Naive thymus-derived CD4-positive, alpha-beta T cell (primary cell): ENCODE measurements around the gene SYNDIG1. TPM values are rescaled to one million over a fixed set of nuclear protein-coding genes. Genes with fewer than 3 reads are reported as not detected.

Experiments
- ATAC-seq: fragments of 150-1000 bp; cut with Tn5 transposase; 2 replicates; pipeline ENCODE4 v1.10.0; 2021; ENCODE audit warnings: mild to moderate bottlenecking, moderate library complexity
- CTCF ChIA-PET: fragments of 350-600 bp; sonication (Branson Sonifier 250); formaldehyde crosslinking; loops from one replicate; lab custom pipeline; 2021; ENCODE audit warnings: antibody characterized with exemption; lab: Charles Lee
- POLR2A ChIA-PET: fragments of 350-600 bp; sonication (Branson Sonifier 250); formaldehyde crosslinking; loops from one replicate; lab custom pipeline; 2021; ENCODE audit warnings: antibody characterized with exemption, inconsistent platforms; lab: Charles Lee
- DNase-seq, 9 donors: peaks; one replicate each; pipeline versions ENCODE4 v3.0.0 to v3.0.0-alpha.2; 2020 to 2022; ENCODE audit warnings: mixed read lengths in 1 of 9
- H3K27ac ChIP-seq: one replicate; pipeline ENCODE4 v1.7.0; 2013; ENCODE audit warnings: mild to moderate bottlenecking, low read depth, low read length, moderate library complexity
- H3K27me3 ChIP-seq, 2 donors: one replicate each; pipeline ENCODE4 v1.7.0; 2013; ENCODE audit warnings: low read length in 2 of 2, mild to moderate bottlenecking in 2 of 2, moderate library complexity in 2 of 2; ENCODE audit not compliant: control insufficient read depth in 2 of 2, insufficient read depth in 2 of 2
- H3K36me3 ChIP-seq, 3 experiments: 1 replicate in 2 of 3; 2 replicates in 1 of 3; pipeline ENCODE4 v1.7.0; 2013; ENCODE audit warnings: low read length in 3 of 3, mild to moderate bottlenecking in 3 of 3, moderate library complexity in 1 of 3; ENCODE audit not compliant: insufficient read depth in 3 of 3, control insufficient read depth in 2 of 3
- H3K4me1 ChIP-seq, 2 donors: one replicate each; pipeline ENCODE4 v1.7.0; 2013; ENCODE audit warnings: low read length in 2 of 2, mild to moderate bottlenecking in 2 of 2, moderate library complexity in 1 of 2; ENCODE audit not compliant: control insufficient read depth in 2 of 2, insufficient read depth in 2 of 2
- H3K4me3 ChIP-seq: 2 replicates; pipeline ENCODE4 v1.7.0; 2013; ENCODE audit warnings: mild to moderate bottlenecking, low read length
- H3K9me3 ChIP-seq, 3 experiments: 1 replicate in 2 of 3; 2 replicates in 1 of 3; pipeline ENCODE4 v1.7.0; 2013; ENCODE audit warnings: low read length in 3 of 3; ENCODE audit not compliant: control insufficient read depth in 2 of 3
- H3K27ac Mint-ChIP-seq, 9 donors: one replicate each; pipeline ENCODE4 v1.8.0; 2020 to 2022; ENCODE audit warnings: mixed read lengths in 9 of 9, mild to moderate bottlenecking in 8 of 9, moderate library complexity in 5 of 9, inconsistent platforms in 2 of 9
- H3K27me3 Mint-ChIP-seq, 5 donors: one replicate each; pipeline ENCODE4 v1.8.0; 2021 to 2022; ENCODE audit warnings: mixed read lengths in 5 of 5, mild to moderate bottlenecking in 1 of 5
- H3K36me3 Mint-ChIP-seq, 5 donors: one replicate each; pipeline ENCODE4 v1.8.0; 2020 to 2022; ENCODE audit warnings: mixed read lengths in 5 of 5, mild to moderate bottlenecking in 3 of 5, inconsistent platforms in 1 of 5
- H3K4me1 Mint-ChIP-seq, 7 donors: one replicate each; pipeline ENCODE4 v1.8.0; 2020 to 2022; ENCODE audit warnings: mixed read lengths in 7 of 7, mild to moderate bottlenecking in 3 of 7, inconsistent platforms in 1 of 7
- H3K4me3 Mint-ChIP-seq, 10 donors: one replicate each; pipeline ENCODE4 v1.8.0; 2020 to 2022; ENCODE audit warnings: mild to moderate bottlenecking in 10 of 10, mixed read lengths in 10 of 10, moderate library complexity in 6 of 10, inconsistent platforms in 2 of 10
- H3K9me3 Mint-ChIP-seq, 11 donors: one replicate each; pipeline ENCODE4 v1.8.0; 2020 to 2022; ENCODE audit warnings: mixed read lengths in 11 of 11, mild to moderate bottlenecking in 4 of 11, inconsistent platforms in 1 of 11, moderate library complexity in 1 of 11
- intact Hi-C, 2 donors: fragments of 100-400 bp; cut with micrococcal nuclease; formaldehyde crosslinking; loops; one replicate each; pipeline ENCODE4 v1.15.1; 2023
- polyA plus RNA-seq, 2 donors: library from polyadenylated mRNA; unstranded; fragments of 300-500 nt; fragmentation: Illumina TruSeq; gene quantifications; one replicate each; pipeline ENCODE4 v1.2.3, GENCODE V29; 2021
- total RNA-seq, 6 experiments: library from RNA in 5 of 6; stranded (reverse) in 5 of 6; gene quantifications; 1 replicate in 5 of 6; 2 replicates in 1 of 6; pipeline ENCODE4 v1.2.3 and lab custom pipeline; 2021 to 2026

Gene SYNDIG1
- total and polyA plus RNA-seq, 7 experiments from 2014 or later = not detected

- no peaks in the 10 kb centered on the region for H3K4me1 ChIP-seq
- DNase-seq = no peak
- no peaks in the 10 kb centered on the region for H3K36me3 ChIP-seq
- Mint-ChIP-seq H3K4me3 (no peak overlapping the region), H3K27ac (no peak overlapping the region), H3K27me3 (no peaks in the 10 kb centered on the region), H3K9me3 (no peaks in the 10 kb centered on the region), H3K4me1 (peaks cover 0 to 2% (median 0%) of the 10 kb centered on the region in 7 donors), H3K36me3 (no peaks in the 10 kb centered on the region)
- POLR2A ChIA-PET = no interaction called here
- no peak overlapping the region for H3K27ac ChIP-seq
- no peak for ATAC-seq
- no peak overlapping the region for H3K4me3 ChIP-seq
- CTCF ChIA-PET = interaction anchor here (1.0 kb wide), 1 partner anchor 88 kb away, joined by 3 read pairs; no protein-coding TSS in a partner anchor
- no peaks in the 10 kb centered on the region for H3K9me3 ChIP-seq
- intact Hi-C loops = no loop called here
- H3K27me3 ChIP-seq = no peaks in the 10 kb centered on the region
Measured at GRCh38 chr20:24495266-24495665, 25.8 kb downstream of the SYNDIG1 start.

GRCh38 chr20:24497851-24498250 lies 28.4 kb downstream of the SYNDIG1 start:
- intact Hi-C loops = no loop called here
- Histone ChIP-seq H3K4me1 (no peaks in the 10 kb centered on the region), H3K27me3 (no peaks in the 10 kb centered on the region), H3K4me3 (no peak overlapping the region), H3K9me3 (no peaks in the 10 kb centered on the region), H3K36me3 (no peaks in the 10 kb centered on the region), H3K27ac (no peak overlapping the region)
- Mint-ChIP-seq H3K27me3 (no peaks in the 10 kb centered on the region), H3K4me1 (no peaks in the 10 kb centered on the region), H3K36me3 (no peaks in the 10 kb centered on the region), H3K27ac (no peak overlapping the region), H3K4me3 (no peak overlapping the region), H3K9me3 (no peaks in the 10 kb centered on the region)
- POLR2A ChIA-PET = no interaction called here
- CTCF ChIA-PET = no interaction called here
- DNase-seq (no peak), ATAC-seq (no peak)

GRCh38 chr20:24498641-24499040 lies 29.2 kb downstream of the SYNDIG1 start:
- no peaks in the 10 kb centered on the region for H3K36me3 ChIP-seq
- intact Hi-C loops = no loop called here
- H3K4me1 Mint-ChIP-seq = no peaks in the 10 kb centered on the region
- no peak overlapping the region for H3K4me3 Mint-ChIP-seq
- no peak overlapping the region for H3K4me3 ChIP-seq
- peaks cover 0 to 7% (median 0%) of the 10 kb centered on the region in 5 donors for H3K27me3 Mint-ChIP-seq
- H3K4me1 ChIP-seq = no peaks in the 10 kb centered on the region
- no peaks in the 10 kb centered on the region for H3K27me3 ChIP-seq
- H3K9me3 ChIP-seq = no peaks in the 10 kb centered on the region
- POLR2A ChIA-PET = no interaction called here
- H3K27ac Mint-ChIP-seq = no peak overlapping the region
- no peak for DNase-seq
- ATAC-seq = no peak
- no peak overlapping the region for H3K27ac ChIP-seq
- peaks cover 0 to 2% (median 0%) of the 10 kb centered on the region in 11 donors for H3K9me3 Mint-ChIP-seq
- CTCF ChIA-PET = interaction anchor here (0.6 kb wide), 1 partner anchor 108 kb away, joined by 3 read pairs; no protein-coding TSS in a partner anchor
- H3K36me3 Mint-ChIP-seq = no peaks in the 10 kb centered on the region

- ATAC-seq (no peak), DNase-seq (no peak)
- Mint-ChIP-seq H3K27ac (no peak overlapping the region), H3K27me3 (peaks cover 0 to 9% (median 1%) of the 10 kb centered on the region in 5 donors), H3K4me1 (no peaks in the 10 kb centered on the region), H3K9me3 (peaks cover 0 to 2% (median 0%) of the 10 kb centered on the region in 11 donors), H3K4me3 (no peak overlapping the region), H3K36me3 (no peaks in the 10 kb centered on the region)
- CTCF ChIA-PET = no interaction called here
- no peaks in the 10 kb centered on the region for H3K4me1 ChIP-seq
- no peak overlapping the region for H3K4me3 ChIP-seq
- H3K36me3 ChIP-seq = no peaks in the 10 kb centered on the region
- H3K27ac ChIP-seq = no peak overlapping the region
- H3K27me3 ChIP-seq = no peaks in the 10 kb centered on the region
- intact Hi-C loops = no loop called here
- POLR2A ChIA-PET = no interaction called here
- no peaks in the 10 kb centered on the region for H3K9me3 ChIP-seq
Measured at GRCh38 chr20:24499472-24499871, 30.0 kb downstream of the SYNDIG1 start.

GRCh38 chr20:24501764-24502556 lies 32.5 kb downstream of the SYNDIG1 start:
- no peak overlapping the region for H3K27ac Mint-ChIP-seq
- ChIA-PET POLR2A (no interaction called here), CTCF (no interaction called here)
- no peaks in the 10 kb centered on the region for H3K36me3 Mint-ChIP-seq
- no peaks in the 10 kb centered on the region for H3K4me1 Mint-ChIP-seq
- no peak for DNase-seq
- Histone ChIP-seq H3K9me3 (no peaks in the 10 kb centered on the region), H3K27ac (no peak overlapping the region), H3K27me3 (no peaks in the 10 kb centered on the region), H3K4me1 (no peaks in the 10 kb centered on the region), H3K36me3 (no peaks in the 10 kb centered on the region), H3K4me3 (no peak overlapping the region)
- H3K27me3 Mint-ChIP-seq = peaks cover 0 to 19% (median 7%) of the 10 kb centered on the region in 5 donors
- ATAC-seq = no peak
- H3K4me3 Mint-ChIP-seq = no peak overlapping the region
- peaks cover 0 to 2% (median 0%) of the 10 kb centered on the region in 11 donors for H3K9me3 Mint-ChIP-seq
- intact Hi-C loops = no loop called here

GRCh38 chr20:24502661-24503060 lies 33.2 kb downstream of the SYNDIG1 start:
- Histone ChIP-seq H3K36me3 (no peaks in the 10 kb centered on the region), H3K4me1 (no peaks in the 10 kb centered on the region), H3K27me3 (no peaks in the 10 kb centered on the region), H3K4me3 (no peak overlapping the region), H3K9me3 (no peaks in the 10 kb centered on the region), H3K27ac (no peak overlapping the region)
- DNase-seq = no peak
- Mint-ChIP-seq H3K4me1 (no peaks in the 10 kb centered on the region), H3K4me3 (no peak overlapping the region), H3K27ac (no peak overlapping the region), H3K27me3 (peaks cover 0 to 19% (median 8%) of the 10 kb centered on the region in 5 donors), H3K36me3 (no peaks in the 10 kb centered on the region), H3K9me3 (peaks cover 0 to 2% (median 0%) of the 10 kb centered on the region in 11 donors)
- ChIA-PET POLR2A (no interaction called here), CTCF (interaction anchor here (1.2 kb wide), 1 partner anchor 415 kb away, joined by 3 read pairs; no protein-coding TSS in a partner anchor)
- ATAC-seq = no peak
- intact Hi-C loops = no loop called here
